Measurements from ENCODE around the gene ADK.

Gene ADK

DNA sequence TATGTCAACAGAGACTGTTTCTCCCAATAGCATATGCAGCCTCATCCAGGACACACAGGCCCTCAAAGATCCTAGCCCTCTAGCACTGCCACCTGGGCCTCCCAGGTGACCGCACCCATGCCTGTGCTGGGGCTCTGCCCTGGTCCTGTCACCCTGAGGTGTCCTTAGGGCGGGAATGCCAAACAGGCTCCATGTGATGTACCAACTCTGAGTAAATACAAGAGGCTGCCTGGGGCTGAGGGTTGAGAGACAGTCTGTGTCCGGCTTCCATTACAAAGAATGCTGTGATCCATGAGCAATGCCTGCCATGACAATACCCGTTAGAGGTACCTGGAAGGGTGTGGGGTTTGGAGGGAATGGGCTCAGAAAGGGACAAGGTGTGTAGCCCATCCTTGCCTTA, 592.4 kb downstream of the ADK start:
- DNase-seq (ENCODE audit: low read depth): no peak

DNA sequence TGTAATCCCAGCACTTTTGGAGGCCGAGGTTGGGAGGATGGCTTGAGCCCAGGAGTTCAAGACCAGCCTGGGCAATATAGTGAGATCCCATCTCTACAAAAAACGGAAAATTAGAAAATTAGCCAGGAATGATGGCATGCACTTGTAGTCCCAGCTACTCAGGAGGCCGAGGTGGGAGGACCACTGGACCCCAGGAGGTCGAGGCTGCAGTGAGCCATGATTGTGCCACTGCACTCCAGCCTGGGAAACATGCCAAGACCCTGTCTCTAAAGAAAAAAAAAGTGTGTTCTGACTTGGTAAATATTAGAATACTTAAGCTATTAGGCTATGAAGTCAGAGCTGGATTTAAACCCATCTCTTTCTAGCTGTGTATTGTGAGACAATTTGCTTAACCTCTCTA, 594.4 kb downstream of the ADK start:
- no peak for DNase-seq (ENCODE audit: low read depth)

- no peak for DNase-seq (ENCODE audit: low read depth)
These were observed 595.8 kb downstream of the ADK start for GRCh38 chr10:74746813-74747212.

GRCh38 chr10:74748468-74749031, 597.5 kb downstream of the ADK start:
- DNase-seq (ENCODE audit: low read depth): no peak

DNA sequence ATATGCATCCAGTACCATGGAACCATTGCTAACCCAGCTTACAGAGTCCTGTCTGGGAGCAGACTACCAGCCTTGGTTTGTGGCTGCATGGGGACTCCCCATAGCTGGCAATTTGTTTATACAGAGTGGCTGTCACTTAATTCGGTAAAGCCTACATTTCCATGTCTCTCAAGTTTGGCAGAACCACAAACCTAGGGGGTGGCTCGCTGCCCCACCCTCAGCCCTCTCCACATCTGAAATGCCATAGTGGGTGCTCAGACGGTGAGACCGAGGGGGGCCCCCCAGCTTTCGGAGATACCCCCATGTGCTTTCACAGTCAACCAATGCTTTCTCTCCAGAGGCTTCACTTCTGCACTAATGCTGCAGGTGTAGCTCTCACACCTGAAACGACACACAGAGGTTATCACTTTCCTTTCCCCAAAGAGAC, 599.8 kb downstream of the ADK start:
- no peak for DNase-seq (ENCODE audit: low read depth)

DNA sequence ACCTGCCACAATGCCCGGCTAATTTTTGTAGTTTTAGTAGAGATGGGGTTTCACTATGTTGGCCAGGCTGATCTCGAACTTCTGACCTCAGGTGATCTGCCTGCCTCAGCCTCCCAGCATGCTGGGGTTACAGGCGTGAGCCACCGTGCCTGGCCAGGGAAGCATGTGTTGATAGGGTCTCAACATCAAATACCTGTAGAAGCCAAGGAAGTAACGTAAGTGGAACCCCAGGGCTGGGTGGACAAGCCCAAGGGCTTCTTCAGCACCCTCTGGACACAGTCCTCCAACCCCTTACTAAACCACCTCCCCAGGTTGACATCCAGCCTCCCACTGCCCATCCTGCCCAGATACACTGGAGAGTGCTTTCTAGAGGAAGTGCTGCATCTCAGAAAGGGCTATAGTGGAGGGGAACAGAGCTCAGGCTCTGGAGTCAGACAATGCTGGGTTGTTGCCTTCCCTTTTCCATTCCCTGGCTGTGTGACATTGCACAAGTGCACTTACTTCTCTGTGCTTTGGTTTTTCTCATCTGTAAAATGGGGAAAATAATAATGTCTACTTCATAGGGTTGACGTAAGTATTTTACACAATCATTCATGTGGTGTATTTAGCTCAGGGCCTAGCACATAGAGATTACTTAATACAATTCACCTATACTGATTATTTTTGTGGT, 601.5 kb downstream of the ADK start:
- DNase-seq (ENCODE audit: low read depth): no peak

DNA sequence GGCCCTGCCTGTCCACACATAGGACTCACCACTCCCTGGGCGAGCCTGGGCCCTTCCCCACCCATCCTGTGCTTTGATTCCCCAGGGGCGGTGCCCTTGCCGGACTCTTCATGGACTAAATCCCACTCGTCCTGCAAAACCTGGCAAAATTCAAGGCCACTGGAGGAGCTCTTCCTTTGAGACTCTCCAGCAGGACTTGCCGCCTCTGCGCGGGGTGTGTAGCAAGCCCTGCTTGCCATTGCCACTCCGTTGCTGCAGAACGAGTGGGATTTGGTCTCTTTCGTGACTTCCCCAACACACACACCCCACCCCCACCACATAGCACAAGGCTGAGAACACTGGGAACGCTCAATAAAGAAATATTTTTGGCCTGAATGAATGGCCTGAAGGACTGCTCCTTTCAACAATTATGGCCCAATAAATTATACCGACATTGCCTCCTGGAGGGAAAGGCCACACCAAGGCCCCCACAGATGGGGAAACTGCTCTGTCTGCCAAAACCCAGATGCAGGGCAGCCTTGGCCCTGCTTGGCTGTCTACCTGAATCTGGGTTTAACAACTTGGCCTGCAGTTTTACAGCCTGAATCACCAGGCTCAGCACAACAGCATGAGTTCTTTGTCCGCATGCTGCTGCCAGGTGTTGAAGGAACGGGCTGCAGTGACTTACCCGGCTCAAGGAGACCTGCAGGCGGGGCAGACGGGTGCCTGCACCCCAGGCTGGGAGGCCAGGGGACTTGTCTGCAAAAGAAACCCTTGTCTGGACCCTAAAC, 602.6 kb downstream of the ADK start:
- DNase-seq (ENCODE audit: low read depth): no peak

DNA sequence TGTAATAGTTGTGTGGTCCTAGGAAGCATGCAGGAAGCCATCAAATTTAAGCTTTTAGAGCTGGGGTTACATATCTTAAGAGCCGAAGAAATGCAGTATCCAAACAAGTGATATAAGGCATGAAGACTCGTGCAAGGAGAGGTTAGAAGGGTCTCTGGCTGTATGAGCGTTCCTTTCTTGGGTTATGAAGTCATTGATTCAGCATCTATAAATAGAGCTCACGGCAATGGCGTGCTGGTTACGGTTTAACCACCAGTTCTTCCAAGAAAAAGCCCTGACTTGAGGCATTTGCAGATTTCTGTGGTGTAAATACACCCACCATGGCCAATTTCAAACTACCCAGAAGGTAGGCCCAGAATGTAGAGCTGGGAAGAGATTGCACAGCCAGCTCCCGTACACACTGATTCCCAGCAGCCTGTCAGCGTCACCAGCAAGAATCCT, 603.4 kb downstream of the ADK start:
- no peak for DNase-seq (ENCODE audit: low read depth)

GRCh38 chr10:74755273-74755672, 604.3 kb downstream of the ADK start:
- DNase-seq (ENCODE audit: low read depth): no peak
